H1 (cell line): Measurements from ENCODE around the gene LIMA1.

ENCODE experiments used
- CHD7 ChIP-seq: fragments of 300-600 bp; sonication (generic); IDR thresholded peaks from 2 replicates; pipeline ENCODE4 v1.7.1; 2012; ENCODE audit warnings: low read length, moderate library complexity, mild to moderate bottlenecking, inconsistent platforms; ENCODE audit not compliant: insufficient replicate concordance
- EGR1 ChIP-seq: IDR thresholded peaks from 2 replicates; pipeline ENCODE4 v1.6.1; 2011; ENCODE audit warnings: low read depth, low read length, borderline replicate concordance
- HDAC2 ChIP-seq, 2 experiments: fragments of 300-600 bp in 1 of 2; sonication (generic) in 1 of 2; IDR thresholded peaks; 2 replicates each; pipeline ENCODE4 v1.6.1; 2011 to 2012; ENCODE audit warnings: low read depth in 2 of 2, low read length in 2 of 2, mild to moderate bottlenecking in 2 of 2, moderate library complexity in 2 of 2, borderline replicate concordance in 1 of 2, inconsistent platforms in 1 of 2
- KDM5A ChIP-seq: fragments of 200-600 bp; IDR thresholded peaks from 2 replicates; pipeline ENCODE4 v1.7.1; 2012; ENCODE audit warnings: mild to moderate bottlenecking, low read length, inconsistent platforms, mixed read lengths
- MAFK ChIP-seq: IDR thresholded peaks from 2 replicates; pipeline ENCODE4 v1.6.1; 2012; ENCODE audit warnings: low read depth, mild to moderate bottlenecking, improper control_type of control experiment, low read length
- MAX ChIP-seq: IDR thresholded peaks from 2 replicates; pipeline ENCODE4 v1.6.1; 2012; ENCODE audit warnings: inconsistent platforms
- POLR2A ChIP-seq, 2 experiments: IDR thresholded peaks; 1 replicate in 1 of 2; 2 replicates in 1 of 2; pipeline ENCODE4 v1.6.1; 2011; ENCODE audit warnings: low read depth in 2 of 2, low read length in 2 of 2, mild to moderate bottlenecking in 2 of 2; ENCODE audit errors: control extremely low read depth in 1 of 2
- POLR2AphosphoS5 ChIP-seq: IDR thresholded peaks from 2 replicates; pipeline ENCODE4 v1.6.1; 2011; ENCODE audit warnings: low read depth, low read length
- SIN3A ChIP-seq, 2 experiments: IDR thresholded peaks in 1 of 2; conservative IDR thresholded peaks in 1 of 2; 2 replicates each; pipeline ENCODE4 v1.6.1; 2011 to 2012; ENCODE audit warnings: low read length in 2 of 2, improper control_type of control experiment in 1 of 2, low read depth in 1 of 2, mild to moderate bottlenecking in 1 of 2
- SUZ12 ChIP-seq: fragments of 200-600 bp; sonication (generic); IDR thresholded peaks from 2 replicates; pipeline ENCODE4 v1.6.1; 2012; ENCODE audit warnings: mild to moderate bottlenecking, inconsistent platforms, low read length, moderate library complexity, mixed read lengths
- TF ChIP-seq, protein P1 (sequence below), 3 experiments: IDR thresholded peaks; 1 replicate in 2 of 3; 2 replicates in 1 of 3; pipeline versions ENCODE4 v1.5.1 to v1.6.1; 2011; ENCODE audit warnings: low read length in 3 of 3, mild to moderate bottlenecking in 3 of 3, inconsistent platforms in 2 of 3, low read depth in 1 of 3, moderate library complexity in 1 of 3; ENCODE audit not compliant: insufficient read depth in 1 of 3; ENCODE audit errors: control extremely low read depth in 1 of 3

- no peak for TF ChIP-seq SIN3A (conservative IDR thresholded peaks at IDR 0.05 in 1 of 2, IDR thresholded peaks at IDR 0.05 in 1 of 2; ENCODE audit: low read depth in 1 of 2, low read length in 2 of 2)
- TF ChIP-seq, protein P1, sequence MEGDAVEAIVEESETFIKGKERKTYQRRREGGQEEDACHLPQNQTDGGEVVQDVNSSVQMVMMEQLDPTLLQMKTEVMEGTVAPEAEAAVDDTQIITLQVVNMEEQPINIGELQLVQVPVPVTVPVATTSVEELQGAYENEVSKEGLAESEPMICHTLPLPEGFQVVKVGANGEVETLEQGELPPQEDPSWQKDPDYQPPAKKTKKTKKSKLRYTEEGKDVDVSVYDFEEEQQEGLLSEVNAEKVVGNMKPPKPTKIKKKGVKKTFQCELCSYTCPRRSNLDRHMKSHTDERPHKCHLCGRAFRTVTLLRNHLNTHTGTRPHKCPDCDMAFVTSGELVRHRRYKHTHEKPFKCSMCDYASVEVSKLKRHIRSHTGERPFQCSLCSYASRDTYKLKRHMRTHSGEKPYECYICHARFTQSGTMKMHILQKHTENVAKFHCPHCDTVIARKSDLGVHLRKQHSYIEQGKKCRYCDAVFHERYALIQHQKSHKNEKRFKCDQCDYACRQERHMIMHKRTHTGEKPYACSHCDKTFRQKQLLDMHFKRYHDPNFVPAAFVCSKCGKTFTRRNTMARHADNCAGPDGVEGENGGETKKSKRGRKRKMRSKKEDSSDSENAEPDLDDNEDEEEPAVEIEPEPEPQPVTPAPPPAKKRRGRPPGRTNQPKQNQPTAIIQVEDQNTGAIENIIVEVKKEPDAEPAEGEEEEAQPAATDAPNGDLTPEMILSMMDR (IDR thresholded peaks at IDR 0.05; ENCODE audit: control extremely low read depth in 1 of 3, insufficient read depth in 1 of 3, low read depth in 1 of 3, low read length in 3 of 3) = no peak
- no peak for TF ChIP-seq SUZ12
- TF ChIP-seq KDM5A = no peak
- TF ChIP-seq MAX = no peak
- TF ChIP-seq POLR2AphosphoS5 = no peak
- TF ChIP-seq POLR2A (IDR thresholded peaks at IDR 0.05; ENCODE audit: control extremely low read depth in 1 of 2, low read depth in 2 of 2, low read length in 2 of 2) = no peak
- TF ChIP-seq EGR1 = no peak
- TF ChIP-seq CHD7 = no peak
- TF ChIP-seq MAFK = no peak
- TF ChIP-seq HDAC2 (IDR thresholded peaks at IDR 0.05; ENCODE audit: borderline replicate concordance in 1 of 2, low read depth in 2 of 2, low read length in 2 of 2) = no peak
Observed at GRCh38 chr12:50182461-50182860, 100.9 kb downstream of the LIMA1 start.
